IMR-90 (cell line): ENCODE measurements around the gene CLIC1. TPM values are rescaled to one million over a fixed set of nuclear protein-coding genes. Genes with fewer than 3 reads are reported as not detected.

Experiments
- ATAC-seq: fragments of 200-7000 bp; cut with Tn5 transposase; 2 replicates; pipeline ENCODE4 v1.9.1; 2020; ENCODE audit warnings: low read depth, mild to moderate bottlenecking, moderate library complexity
- BruUV-seq: library from RNA; stranded (reverse); fragments of 400-500 nt; replicated peaks from 2 replicates; lab custom pipeline; 2021; lab: Mats Ljungman, UMichigan
- CTCF ChIA-PET: fragments of 300-600 bp; formaldehyde crosslinking; extraction: SDS; loops from one replicate; lab custom pipeline; 2021; ENCODE audit warnings: antibody characterized with exemption; lab: Yijun Ruan, JAX
- POLR2A ChIA-PET: fragments of 300-600 bp; sonication (Branson Sonifier 250); formaldehyde crosslinking; loops from one replicate; lab custom pipeline; 2022; ENCODE audit warnings: antibody characterized with exemption; ENCODE audit not compliant: unreplicated experiment; lab: Charles Lee
- DNase-seq: peaks from one replicate; pipeline ENCODE4 v3.0.0; 2013
- H2AFZ ChIP-seq: replicated peaks from 2 replicates; pipeline ENCODE3; 2013; ENCODE audit warnings: low read length, mild to moderate bottlenecking; ENCODE audit not compliant: poor library complexity
- H2AK5ac ChIP-seq: 2 replicates; pipeline ENCODE4 v1.6.1; 2013; ENCODE audit warnings: low read depth, low read length, inconsistent platforms
- H2AK9ac ChIP-seq: replicated peaks from 2 replicates; pipeline ENCODE3; 2013; ENCODE audit warnings: mild to moderate bottlenecking, low read depth, low read length, moderate library complexity; ENCODE audit not compliant: poor library complexity
- H2BK120ac ChIP-seq: 2 replicates; pipeline ENCODE4 v1.6.1; 2013; ENCODE audit warnings: low read depth, low read length, inconsistent platforms
- H2BK15ac ChIP-seq: 3 replicates; pipeline ENCODE4 v1.6.1; 2013; ENCODE audit warnings: low read depth, low read length, inconsistent platforms
- H2BK20ac ChIP-seq: 2 replicates; pipeline ENCODE4 v1.6.1; 2013; ENCODE audit warnings: low read depth, mild to moderate bottlenecking, inconsistent platforms, low read length, moderate library complexity
- H2BK5ac ChIP-seq: 2 replicates; pipeline ENCODE4 v1.6.1; 2013; ENCODE audit warnings: mild to moderate bottlenecking, low read depth, low read length, inconsistent platforms; ENCODE audit not compliant: poor library complexity, severe bottlenecking
- H3K14ac ChIP-seq: replicated peaks from 2 replicates; pipeline ENCODE4 v1.6.1; 2013; ENCODE audit warnings: low read depth, low read length, inconsistent platforms
- H3K18ac ChIP-seq: 2 replicates; pipeline ENCODE4 v1.6.1; 2013; ENCODE audit warnings: low read depth, low read length, control low read depth
- H3K23ac ChIP-seq: 2 replicates; pipeline ENCODE4 v1.6.1; 2013; ENCODE audit warnings: low read depth, low read length, inconsistent platforms
- H3K27ac ChIP-seq: 2 replicates; pipeline ENCODE4 v1.5.1; 2013; ENCODE audit warnings: mild to moderate bottlenecking, control low read depth, low read length; ENCODE audit not compliant: insufficient read depth
- H3K27me3 ChIP-seq: 2 replicates; pipeline ENCODE4 v1.6.1; 2013; ENCODE audit warnings: low read length; ENCODE audit not compliant: control insufficient read depth, insufficient read depth
- H3K36me3 ChIP-seq: 2 replicates; pipeline ENCODE4 v1.6.1; 2013; ENCODE audit warnings: low read length, mixed read lengths; ENCODE audit not compliant: control insufficient read depth, insufficient read depth
- H3K4ac ChIP-seq: 2 replicates; pipeline ENCODE4 v1.6.1; 2013; ENCODE audit warnings: low read depth, low read length, inconsistent platforms
- H3K4me1 ChIP-seq: 2 replicates; pipeline ENCODE4 v1.6.1; 2013; ENCODE audit warnings: low read length, mixed read lengths; ENCODE audit not compliant: control insufficient read depth, insufficient read depth
- H3K4me2 ChIP-seq: 2 replicates; pipeline ENCODE4 v1.6.1; 2013; ENCODE audit warnings: low read depth, mild to moderate bottlenecking, control low read depth, low read length, moderate library complexity
- H3K4me3 ChIP-seq: 2 replicates; pipeline ENCODE4 v1.5.1; 2013; ENCODE audit warnings: low read depth, mild to moderate bottlenecking, control low read depth, low read length, moderate library complexity; ENCODE audit not compliant: insufficient read depth
- H3K56ac ChIP-seq: 2 replicates; pipeline ENCODE4 v1.6.1; 2013; ENCODE audit warnings: low read length, inconsistent platforms; ENCODE audit not compliant: insufficient read depth; ENCODE audit errors: extremely low read depth
- H3K79me1 ChIP-seq, 2 experiments: 2 replicates each; pipeline ENCODE4 v1.6.1; 2013; ENCODE audit warnings: low read length in 2 of 2, inconsistent platforms in 1 of 2, low read depth in 1 of 2
- H3K9ac ChIP-seq: 2 replicates; pipeline ENCODE4 v1.6.1; 2013; ENCODE audit warnings: low read depth, low read length, control low read depth
- H3K9me1 ChIP-seq: 2 replicates; pipeline ENCODE4 v1.6.1; 2013; ENCODE audit warnings: low read length, inconsistent platforms; ENCODE audit not compliant: insufficient read depth
- H3K9me3 ChIP-seq: 2 replicates; pipeline ENCODE4 v1.6.1; 2013; ENCODE audit warnings: low read length; ENCODE audit not compliant: control insufficient read depth, insufficient read depth
- H4K20me1 ChIP-seq: 2 replicates; pipeline ENCODE4 v1.6.1; 2013; ENCODE audit warnings: low read length, inconsistent platforms; ENCODE audit not compliant: insufficient read depth
- H4K5ac ChIP-seq: 2 replicates; pipeline ENCODE4 v1.6.1; 2013; ENCODE audit warnings: mild to moderate bottlenecking, low read depth, low read length, control low read depth
- H4K8ac ChIP-seq, 2 experiments: 2 replicates each; pipeline ENCODE4 v1.6.1; 2013; ENCODE audit warnings: low read depth in 2 of 2, low read length in 2 of 2, control low read depth in 1 of 2, inconsistent platforms in 1 of 2
- H4K91ac ChIP-seq: 2 replicates; pipeline ENCODE4 v1.6.1; 2013; ENCODE audit warnings: low read depth, low read length, inconsistent platforms; ENCODE audit not compliant: insufficient read depth
- CTCF ChIP-seq: conservative IDR thresholded peaks from 2 replicates; pipeline ENCODE4 v1.5.1; 2012; ENCODE audit warnings: mild to moderate bottlenecking, low read depth, low read length, improper control_type of control experiment
- ELK1 ChIP-seq: fragments of 150-350 bp; IDR thresholded peaks from 2 replicates; pipeline ENCODE4 v1.6.1; 2016; ENCODE audit warnings: low read depth, mild to moderate bottlenecking, low read length, moderate library complexity, borderline replicate concordance
- WGBS, 2 experiments: methylation state at CpG; one replicate each; pipeline versions ENCODE4 v1.1.5 to v1.1.7; 2013; ENCODE audit warnings: missing lambda C conversion rate in 2 of 2; ENCODE audit not compliant: insufficient read length in 1 of 2; ENCODE audit errors: extremely low coverage in 2 of 2; 5-methylcytosine and 5-hydroxymethylcytosine counted together
- dilution Hi-C: fragments of 300-500 bp; cut with HindIII; formaldehyde crosslinking; loops from one replicate; pipeline ENCODE4 v1.14.3; 2018; ENCODE audit warnings: low sequenced_read_pairs; ENCODE audit not compliant: unreplicated experiment
- in situ Hi-C: fragments of 300-500 bp; cut with MboI; formaldehyde crosslinking; loops from 3 replicates; pipeline ENCODE4 v1.14.3; 2019; ENCODE audit warnings: low sequenced_read_pairs, inconsistent platforms, mixed read lengths
- intact Hi-C: fragments of 100-400 bp; cut with micrococcal nuclease; formaldehyde crosslinking; loops from 2 replicates; pipeline ENCODE4 v1.10.0; 2022
- polyA plus RNA-seq, 3 experiments: library from polyadenylated mRNA; depleted of rRNA; stranded (reverse); fragments of >200 nt; gene quantifications; 2 replicates each; pipeline ENCODE4 v1.2.3, GENCODE V29; 2012; ENCODE audit warnings: low replicate concordance in 1 of 3
- total RNA-seq: library from RNA; depleted of rRNA; stranded (reverse); fragments of >200 nt; gene quantifications from 2 replicates; pipeline ENCODE4 v1.2.3, GENCODE V29; 2012

Gene CLIC1
- total and polyA plus RNA-seq, 2 of the 4 experiments (the other 2 are of a cell fraction), result 706 to 1,185 TPM

GRCh38 chr6:31733734-31734133, 2.6 kb downstream of the CLIC1 start:
- no peak overlapping the region for H3K4me3 ChIP-seq
- POLR2A ChIA-PET, result interaction anchor here (0.5 kb wide), 1 partner anchor 10 kb away, joined by 3 read pairs; no protein-coding TSS in a partner anchor
- in situ Hi-C loops, result no loop called here

More at GRCh38 chr6:31733734-31734133, 2.6 kb downstream of the CLIC1 start:
- TF ChIP-seq ELK1 (no peak), CTCF (no peak)
- no peak for DNase-seq
- no peak overlapping the region for H4K91ac ChIP-seq
- no peaks in the 10 kb centered on the region for H3K27me3 ChIP-seq
- H3K9me1 ChIP-seq, result peaks cover 10% of the 10 kb centered on the region
- H3K4me2 ChIP-seq, result peak overlapping the region; percentile 96; the same call in 1 of the 2 replicates
- H3K9me3 ChIP-seq, result no peaks in the 10 kb centered on the region
- intact Hi-C loops (no loop called here), dilution Hi-C loops (no loop called here)
- CTCF ChIA-PET, result no interaction called here
- H2AFZ ChIP-seq, result no peak overlapping the region
- BruUV-seq, result no TSS peak
- H4K8ac ChIP-seq, result peak overlapping the region; percentile 33 to 74; a peak in 1 of 4 replicates
- H2BK20ac ChIP-seq, result no peak overlapping the region
- H3K27ac ChIP-seq, result peak overlapping the region; percentile 94
- no peak overlapping the region for H2BK120ac ChIP-seq
- peak overlapping the region; percentile 98; the same call in 1 of the 2 replicates for H3K9ac ChIP-seq
- H4K20me1 ChIP-seq, result peaks cover 38% of the 10 kb centered on the region
- H3K23ac ChIP-seq, result peak overlapping the region; percentile 81; the same call in 1 of the 2 replicates
- peaks cover 18% of the 10 kb centered on the region for H3K4me1 ChIP-seq
- no peak overlapping the region for H3K56ac ChIP-seq
- peak overlapping the region; percentile 98 for H3K14ac ChIP-seq
- ATAC-seq, result no peak
- H2BK15ac ChIP-seq, result no peak overlapping the region
- H3K18ac ChIP-seq, result no peak overlapping the region
- H2BK5ac ChIP-seq, result peak overlapping the region; percentile 99
- 94% methylated on average over 4 of the region's 4 CpGs; no CpG with 5 or more reads in 1 of the 2 experiments for WGBS, 2 experiments
- peak overlapping the region; percentile 98; the same call in 1 of the 2 replicates for H3K4ac ChIP-seq
- peaks cover 6 to 71% of the 10 kb centered on the region in 2 experiments; a peak in 3 of 4 replicates for H3K79me1 ChIP-seq
- peak overlapping the region; percentile 98 for H2AK5ac ChIP-seq
- peaks cover 30% of the 10 kb centered on the region for H3K36me3 ChIP-seq
- H4K5ac ChIP-seq, result no peak overlapping the region
- H2AK9ac ChIP-seq, result peak overlapping the region; percentile 100
